GM19463 (cell line): ENCODE data around the gene ATP8A1.

ENCODE experiments used
- ATAC-seq: cut with Tn5 transposase; IDR thresholded peaks from one replicate; pipeline ENCODE4 v1.9.1; 2021; ENCODE audit warnings: mild to moderate bottlenecking, moderate library complexity; ENCODE audit not compliant: unreplicated experiment

The ATP8A1 gene

DNA sequence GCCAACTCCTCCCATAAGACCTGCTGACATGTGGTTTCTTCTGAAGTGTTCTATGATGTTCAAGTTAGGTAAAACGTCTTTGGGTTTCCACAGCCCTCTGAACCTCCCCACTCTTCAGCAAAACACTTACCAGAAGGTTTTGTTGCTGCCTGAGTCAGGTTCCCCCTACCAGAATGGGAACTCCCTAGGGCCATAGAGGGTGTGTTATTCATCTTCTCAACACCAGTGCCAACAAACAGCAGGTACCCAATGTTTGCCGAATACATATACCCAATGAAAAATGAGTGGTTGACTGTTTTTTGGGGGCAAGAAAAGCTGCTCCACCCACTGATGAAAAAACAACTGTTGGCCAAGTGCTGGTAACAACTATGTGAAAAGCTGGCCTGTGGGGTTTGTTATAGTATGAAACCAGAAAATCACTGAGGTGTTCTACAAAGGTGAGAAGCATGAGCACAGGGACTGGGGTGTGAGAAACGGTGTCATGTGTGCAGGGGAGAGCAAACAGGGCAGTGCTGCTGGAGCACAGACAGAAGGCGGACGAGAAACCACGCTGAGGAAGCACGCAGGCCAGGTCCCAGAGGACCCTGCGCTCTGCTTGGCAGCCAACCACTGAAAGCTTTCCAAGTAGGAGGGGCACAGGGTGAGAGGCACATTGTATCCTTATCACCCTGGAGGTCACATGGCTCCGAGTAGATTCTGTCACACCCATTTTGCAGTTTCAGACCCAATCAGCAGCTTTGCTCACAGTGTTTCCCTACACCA is 28.8 kb downstream of the ATP8A1 start:
- ATAC-seq, result peak; percentile 85

DNA sequence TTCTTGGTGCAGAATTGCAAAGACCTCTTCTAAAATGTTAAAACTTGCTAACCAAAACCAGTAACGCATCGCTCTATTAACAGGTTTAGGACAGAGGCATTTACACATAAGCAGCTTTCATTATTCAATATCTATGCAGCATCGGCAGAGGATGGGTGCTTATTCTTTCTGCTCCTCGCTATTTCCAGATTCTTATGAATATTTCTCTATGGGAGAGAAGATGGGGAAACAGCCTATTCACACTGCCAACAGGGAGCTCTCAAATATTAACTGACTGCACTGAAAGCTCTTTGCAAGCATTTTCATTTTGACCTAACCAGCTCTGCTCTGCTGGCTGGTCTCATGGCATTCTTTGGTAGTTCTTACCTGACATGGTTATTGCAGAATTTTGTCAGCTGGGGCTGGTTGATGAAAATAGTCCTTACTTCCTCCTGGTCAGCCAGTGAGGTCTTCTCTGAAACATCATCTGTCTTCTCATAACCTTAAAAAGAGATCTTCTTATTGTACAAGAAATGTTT is 30.2 kb downstream of the ATP8A1 start:
- no peak for ATAC-seq

DNA sequence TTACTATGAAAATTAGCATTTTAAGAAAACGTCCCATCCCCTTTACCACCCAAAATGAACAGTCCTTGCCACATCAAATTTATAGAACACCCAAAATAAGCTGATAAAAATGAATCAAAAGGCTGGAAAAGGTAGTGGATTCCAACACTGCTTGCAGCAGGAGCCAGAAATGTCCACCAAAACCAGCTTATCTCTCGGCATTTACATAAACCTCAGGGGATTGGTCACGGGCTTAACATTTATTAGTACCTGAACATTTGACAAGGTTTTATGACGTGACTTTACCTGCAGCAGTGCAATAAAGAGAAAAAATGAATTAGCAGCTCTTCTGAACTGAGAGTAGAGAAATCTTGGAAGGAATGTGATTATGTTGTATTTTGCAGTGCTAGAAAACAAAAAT is 31.6 kb downstream of the ATP8A1 start:
- ATAC-seq, result no peak

DNA sequence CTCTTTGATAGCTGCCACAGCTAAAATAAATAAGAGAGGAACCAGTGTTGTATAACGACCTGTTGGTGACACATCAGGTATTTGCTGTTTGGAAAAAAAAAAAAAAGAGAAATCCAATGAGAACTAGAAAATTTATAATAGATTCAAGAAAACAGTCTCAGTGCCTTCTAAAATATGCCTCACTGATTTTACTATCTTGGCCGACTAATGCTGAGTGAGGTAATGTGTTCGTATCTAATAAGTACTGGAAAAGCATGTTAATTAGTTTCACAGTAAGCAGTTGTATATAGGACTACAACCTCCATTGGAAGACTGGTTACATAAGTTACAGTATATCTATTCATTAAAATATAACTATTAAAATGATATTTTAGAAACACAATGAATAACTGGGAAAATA is 32.4 kb downstream of the ATP8A1 start:
- no peak for ATAC-seq

DNA sequence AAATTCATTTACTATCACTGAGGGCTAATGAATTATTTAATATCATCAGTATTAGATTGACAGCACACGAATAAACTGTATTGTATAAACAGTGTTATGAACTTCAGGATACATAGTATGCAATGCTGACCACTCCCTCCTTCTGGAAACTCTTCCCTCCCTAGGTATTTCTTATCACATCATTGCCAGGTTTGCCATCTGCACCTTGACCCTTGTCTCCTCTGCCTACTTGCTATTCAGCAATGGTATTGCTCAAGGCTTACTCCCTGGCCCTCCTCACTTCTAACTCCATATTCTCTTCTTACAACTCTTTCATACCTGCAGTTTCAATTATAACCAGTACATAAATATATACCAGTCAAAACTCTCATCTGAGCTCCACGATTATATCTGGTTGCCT is 38.9 kb downstream of the ATP8A1 start:
- no peak for ATAC-seq

DNA sequence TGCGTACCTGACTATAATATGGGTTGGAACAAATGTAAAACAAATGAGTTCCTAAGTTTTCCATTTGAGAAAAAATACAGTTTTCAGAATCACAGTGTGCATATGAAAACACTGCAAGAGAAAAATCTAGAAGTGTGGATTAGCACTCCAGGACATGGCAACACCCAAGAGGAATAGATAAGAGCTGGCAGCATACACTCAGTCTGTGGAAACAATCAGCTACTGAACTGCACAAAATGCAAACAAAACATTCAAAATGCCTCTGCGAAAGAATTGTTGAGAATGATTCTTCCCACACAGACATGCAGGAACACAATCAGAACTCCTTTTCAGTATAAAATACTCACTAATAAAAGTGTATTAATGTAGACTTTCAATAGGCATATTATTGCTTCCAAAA is 39.9 kb downstream of the ATP8A1 start:
- no peak for ATAC-seq

DNA sequence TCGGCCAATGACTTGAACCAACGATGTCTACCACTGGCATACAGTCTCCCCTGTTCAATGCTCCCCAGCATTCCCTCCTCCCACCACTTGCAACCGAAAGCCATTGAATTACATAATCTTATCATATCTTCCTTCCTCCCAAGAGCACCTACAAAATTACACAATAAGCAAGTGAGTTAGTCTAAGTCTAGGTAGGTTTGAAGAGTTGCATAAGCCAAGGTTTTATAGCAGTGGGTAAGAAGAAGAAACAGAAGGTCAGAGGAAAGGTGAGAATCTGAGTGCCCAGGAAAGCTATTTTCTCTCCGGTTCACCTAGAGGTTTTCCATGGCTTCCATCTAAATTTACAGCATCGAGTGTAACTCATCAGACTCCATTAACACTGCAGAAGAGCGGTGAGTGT is 40.3 kb downstream of the ATP8A1 start:
- no peak for ATAC-seq

DNA sequence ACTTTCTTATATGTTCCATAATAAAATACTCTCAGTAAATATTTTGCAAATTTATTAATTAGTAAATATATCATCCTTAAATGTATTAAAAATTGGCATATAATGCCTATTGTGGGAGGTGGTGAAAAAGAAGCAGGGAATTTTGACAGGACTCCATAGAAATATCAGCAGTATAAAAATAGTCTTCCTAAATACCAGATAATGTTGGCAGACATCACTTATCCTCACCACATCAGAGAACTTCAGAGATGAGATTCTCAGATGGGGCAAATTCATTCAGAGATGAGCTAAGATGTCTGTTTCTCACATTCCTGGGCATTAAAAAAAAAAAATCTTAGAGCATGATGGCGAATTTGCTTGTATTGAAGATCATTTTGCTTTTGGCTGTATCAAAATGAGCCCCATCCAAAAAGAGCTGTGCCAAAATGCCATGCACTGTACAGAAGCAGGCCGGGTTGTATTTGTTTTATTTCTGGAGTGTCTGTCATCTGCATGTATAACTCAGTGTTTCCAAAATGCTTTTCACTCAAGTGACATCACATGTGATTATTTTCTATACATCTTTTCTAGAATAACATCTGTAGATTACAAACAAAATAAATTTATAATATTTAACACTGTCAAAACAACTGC is 41.7 kb downstream of the ATP8A1 start:
- no peak for ATAC-seq

DNA sequence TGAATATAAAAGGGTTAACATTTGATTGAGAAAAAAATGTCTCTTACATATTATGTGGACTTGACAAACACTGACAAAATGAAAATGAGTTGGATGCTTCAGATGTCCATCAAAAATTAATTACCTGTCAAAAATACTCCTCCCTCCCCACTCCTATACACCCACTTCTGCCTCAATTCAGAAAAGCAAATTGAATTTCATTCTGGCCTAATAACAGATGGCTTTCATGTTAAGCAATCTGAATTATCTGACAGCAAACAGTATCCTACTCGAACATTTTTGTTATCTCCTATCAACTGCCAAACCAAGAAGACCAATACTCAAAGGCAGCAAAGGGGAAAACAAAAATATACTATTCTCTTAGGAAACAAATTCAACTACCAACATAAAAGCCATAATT is 44.0 kb downstream of the ATP8A1 start:
- ATAC-seq, result no peak

DNA sequence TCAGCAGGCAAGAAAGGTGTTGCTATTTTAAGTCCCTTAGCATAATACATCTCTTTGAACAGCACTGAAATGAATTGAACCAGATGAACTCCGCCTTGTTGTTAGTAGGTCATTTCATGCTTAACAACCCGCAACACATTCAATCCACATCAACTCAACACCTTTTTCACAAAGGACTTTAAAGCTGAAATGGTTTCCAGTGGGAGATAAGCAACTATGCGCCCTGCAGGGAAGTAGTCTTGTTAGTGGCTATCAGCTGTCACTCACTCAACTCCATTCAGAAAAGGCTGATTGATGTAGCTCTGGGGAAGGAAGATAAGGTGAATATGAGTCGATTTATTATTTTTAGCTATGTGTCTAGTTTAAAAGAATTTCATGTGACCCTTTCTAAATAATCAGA is 46.0 kb downstream of the ATP8A1 start:
- ATAC-seq, result no peak

DNA sequence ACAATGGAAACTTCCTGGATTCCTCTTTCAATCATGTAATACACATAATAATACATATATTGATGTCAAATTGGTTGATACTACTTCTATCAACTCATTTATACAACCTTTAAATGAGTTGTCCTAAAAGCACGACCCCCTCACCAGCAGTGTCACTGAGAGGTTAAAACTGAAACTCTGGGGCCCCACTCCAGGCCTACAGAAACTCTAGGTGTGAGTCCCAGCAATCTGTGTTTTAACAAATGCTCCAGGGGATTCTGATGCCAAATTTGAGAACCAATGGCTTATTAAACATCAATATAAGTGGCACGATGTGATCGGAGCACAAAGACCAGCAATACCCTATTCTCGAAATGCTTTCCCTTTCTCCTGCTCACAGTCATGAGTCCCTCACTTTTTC is 47.9 kb downstream of the ATP8A1 start:
- ATAC-seq, result no peak

DNA sequence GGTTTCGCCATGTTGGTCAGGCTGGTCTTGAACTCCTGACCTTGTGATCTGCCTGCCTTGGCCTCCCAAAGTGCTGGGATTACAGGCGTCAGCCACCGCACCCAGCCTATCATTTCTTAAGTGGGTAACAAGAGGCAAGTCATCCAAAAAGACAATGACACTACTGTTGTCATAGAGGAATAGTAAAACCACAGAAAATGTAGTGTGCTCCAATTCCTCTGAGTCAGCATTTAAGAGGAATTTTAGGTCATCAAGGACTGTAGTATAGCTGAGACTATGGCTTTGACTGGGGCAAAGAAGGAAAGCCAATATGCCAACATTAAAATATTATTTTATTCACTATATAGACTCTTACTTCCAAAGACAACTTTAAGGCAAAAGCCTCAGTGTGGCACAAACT is 48.4 kb downstream of the ATP8A1 start:
- ATAC-seq, result no peak

DNA sequence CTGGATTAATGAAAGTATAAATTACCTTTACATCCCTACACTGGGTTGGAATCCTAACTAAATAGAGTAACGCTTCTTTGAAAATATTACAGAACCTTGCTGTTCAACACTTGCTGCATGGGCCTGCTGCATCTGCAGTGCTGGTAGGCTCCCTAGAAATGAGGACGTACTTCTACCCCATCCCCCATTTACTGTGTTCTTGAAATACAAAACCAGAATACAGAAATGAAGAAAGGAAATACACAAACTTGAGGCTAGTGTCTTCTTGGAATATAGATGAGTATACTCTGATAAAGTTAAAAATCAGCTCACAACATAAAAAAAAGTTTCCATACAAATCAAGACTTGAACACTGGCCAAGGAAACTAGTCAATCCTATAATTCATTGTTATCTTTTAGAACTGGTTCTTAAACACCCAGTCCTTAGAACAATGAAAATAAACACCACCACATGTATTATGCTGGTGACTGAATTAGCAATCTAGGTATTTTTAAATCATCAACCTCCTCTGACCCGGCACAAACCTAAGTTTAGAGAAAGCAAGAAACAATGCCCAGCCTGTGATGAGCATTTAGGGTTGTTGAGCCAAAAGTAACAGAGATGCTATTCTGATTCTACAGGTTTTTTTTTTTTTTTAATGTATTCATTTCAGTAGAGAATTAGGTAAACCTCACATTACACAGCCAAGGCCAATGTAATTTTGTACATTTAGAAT is 49.7 kb downstream of the ATP8A1 start:
- no peak for ATAC-seq

DNA sequence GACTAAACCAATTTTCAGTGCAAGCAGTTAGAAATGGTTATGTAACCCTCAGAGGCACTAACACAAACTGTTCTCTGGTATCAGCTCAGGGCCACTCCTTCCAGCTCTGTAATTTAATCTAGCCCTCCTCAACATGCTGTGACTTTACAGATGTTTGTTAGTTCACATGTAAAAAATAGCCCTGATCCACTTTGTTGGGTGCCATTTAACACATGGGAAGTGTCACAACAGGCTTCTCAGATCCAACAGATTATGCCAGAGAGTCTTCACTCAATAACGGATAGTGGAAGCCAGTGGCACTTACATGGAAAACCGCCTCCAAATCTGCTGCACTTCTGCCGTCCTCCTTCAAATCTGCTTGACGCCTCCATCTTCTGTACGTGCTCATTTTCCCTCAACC is 51.6 kb downstream of the ATP8A1 start:
- no peak for ATAC-seq

DNA sequence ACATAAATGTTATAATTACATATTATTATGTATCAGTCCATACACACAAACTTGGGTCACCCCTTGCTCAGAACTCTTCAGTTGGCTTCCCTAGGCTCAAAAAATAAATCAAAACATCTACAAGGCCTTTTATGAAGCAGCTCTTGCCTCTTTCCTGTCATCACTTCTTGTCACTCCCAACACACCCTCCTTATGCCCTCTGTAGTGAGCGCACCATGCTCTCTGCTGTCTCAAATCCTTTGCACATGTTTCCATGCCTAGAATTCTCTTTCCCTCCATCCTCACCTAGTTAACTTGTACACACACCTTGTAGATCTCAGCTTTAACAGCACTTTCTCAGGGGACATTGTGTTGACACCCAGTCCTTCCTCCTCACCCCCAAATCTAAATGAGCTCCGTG is 53.0 kb downstream of the ATP8A1 start:
- no peak for ATAC-seq

DNA sequence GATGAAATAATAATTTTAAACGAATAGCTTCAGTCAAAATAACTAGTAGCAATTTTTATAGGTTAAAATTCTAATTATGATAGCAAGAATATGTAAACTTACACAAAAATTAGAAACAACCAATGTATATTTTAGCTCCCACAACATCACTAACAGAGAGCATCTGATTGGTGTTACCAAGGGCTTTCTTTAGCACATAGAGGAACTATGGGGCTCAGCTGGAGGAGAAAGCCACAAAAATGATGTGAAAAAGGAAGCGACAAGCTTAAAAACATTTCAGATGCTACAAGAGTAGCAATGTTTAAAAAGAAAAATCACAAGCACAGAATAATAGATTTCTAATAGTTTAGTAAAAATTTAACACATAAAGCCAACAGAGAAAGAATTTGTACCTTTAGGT is 56.3 kb downstream of the ATP8A1 start:
- ATAC-seq, result no peak

DNA sequence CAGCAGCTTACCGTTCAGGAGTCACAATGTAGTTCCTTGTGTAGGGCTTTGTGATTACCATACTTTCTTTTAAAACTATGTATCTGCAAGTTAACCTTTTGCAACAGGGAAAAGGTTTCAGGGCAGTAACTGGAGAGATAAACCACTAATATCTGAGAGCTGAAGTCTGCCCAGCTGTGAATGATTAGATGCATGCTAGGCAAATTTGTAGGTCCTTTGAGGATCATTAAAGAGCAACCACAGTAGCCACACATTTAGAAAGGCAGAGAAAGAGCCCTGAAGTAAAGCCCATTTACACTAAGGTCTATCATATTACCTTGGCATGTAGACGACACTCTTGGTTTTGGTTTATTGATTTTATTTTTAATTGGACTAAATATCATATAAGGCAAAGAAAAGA is 60.0 kb downstream of the ATP8A1 start:
- peak; percentile 80 for ATAC-seq

DNA sequence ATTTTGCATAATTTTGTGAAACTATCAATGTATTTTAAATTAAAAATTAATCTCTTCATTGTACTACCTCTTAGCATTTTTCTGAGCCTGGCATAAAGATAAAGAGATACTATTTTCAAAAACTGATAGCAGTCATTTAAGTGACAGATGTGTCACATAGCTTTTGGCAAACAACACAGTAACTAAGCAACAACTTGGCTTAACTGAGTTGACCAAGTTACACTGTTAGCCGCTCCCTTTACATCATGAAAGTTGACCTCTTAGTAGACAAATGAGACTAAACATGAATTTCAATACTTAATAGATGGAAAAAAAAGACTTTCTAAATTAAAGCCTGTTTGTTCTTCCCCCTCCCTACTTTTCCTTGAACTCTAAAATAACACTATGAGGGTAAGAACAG is 62.0 kb downstream of the ATP8A1 start:
- no peak for ATAC-seq

DNA sequence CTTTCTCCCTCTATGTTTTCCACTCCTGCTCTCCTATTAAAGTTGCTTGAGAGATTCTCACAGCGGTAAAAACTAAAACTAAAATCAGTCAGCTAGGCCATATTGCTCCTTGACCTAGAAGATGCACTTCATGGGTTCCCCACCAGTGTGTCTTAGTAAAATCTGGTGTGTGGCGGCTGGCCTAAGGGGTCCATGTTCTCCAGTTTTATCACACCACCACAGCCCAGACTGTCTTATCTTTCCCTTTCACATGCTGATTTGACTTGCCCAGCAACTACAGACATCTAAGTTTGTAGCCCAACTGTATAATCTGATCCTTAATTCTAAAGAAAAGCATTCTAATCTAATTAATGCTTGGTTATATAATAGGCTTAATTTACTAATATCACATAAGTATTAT is 68.0 kb downstream of the ATP8A1 start:
- no peak for ATAC-seq

DNA sequence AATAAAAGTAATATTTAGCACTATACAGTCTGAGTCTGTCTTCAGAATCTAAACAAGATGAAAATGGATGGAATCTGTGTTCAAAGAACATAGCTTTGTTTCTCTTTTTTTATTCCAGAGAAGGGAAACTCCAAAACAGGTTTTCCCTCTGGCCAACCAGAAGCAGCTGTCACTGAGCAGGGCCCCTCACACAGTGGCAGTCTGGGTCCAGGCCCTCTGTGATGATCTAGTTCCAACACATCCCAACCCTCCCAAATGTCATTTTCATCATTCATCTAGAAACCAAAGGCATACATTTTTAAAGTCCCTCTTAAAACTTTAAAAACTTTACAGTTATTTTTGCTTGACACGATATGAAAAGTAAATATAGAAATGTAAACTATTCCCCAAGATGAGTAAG is 70.1 kb downstream of the ATP8A1 start:
- no peak for ATAC-seq

DNA sequence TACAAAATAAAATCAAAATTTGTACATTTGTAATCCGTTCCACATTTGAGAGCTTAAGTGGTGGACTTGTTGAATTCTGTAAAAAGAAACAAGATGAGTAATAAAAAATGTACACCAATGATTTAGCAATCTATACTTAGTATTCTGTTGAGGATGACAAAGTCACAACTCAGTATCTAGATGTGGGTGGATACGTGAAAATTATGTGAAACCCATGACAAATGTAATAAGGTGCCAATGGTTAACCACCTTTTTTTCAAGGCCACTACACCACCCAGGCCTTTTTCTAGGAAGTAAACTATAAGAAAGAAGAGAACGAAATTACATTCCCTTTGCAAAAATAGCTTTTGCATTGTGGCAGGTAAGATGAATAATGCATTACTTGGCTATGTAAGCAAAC is 77.0 kb downstream of the ATP8A1 start:
- ATAC-seq, result no peak

DNA sequence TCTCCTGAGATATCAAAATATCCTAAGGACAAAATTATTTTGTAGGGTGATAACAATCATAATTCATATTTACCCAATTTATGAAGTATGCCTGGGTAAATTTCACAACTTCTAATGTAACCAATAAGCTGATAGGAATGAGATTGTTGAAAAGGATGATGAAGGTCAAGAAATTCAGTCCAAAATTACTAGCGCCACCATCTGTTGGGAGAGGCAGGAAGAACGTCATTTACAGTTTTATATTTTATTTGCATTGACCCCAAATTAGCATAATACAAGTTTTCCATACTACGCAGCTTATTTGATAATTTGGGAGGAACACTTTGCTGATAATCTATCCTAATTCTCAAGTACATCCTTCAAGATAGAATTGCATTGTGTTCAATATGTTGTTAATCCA is 78.7 kb downstream of the ATP8A1 start:
- ATAC-seq, result no peak
